ENCODE data around the gene CLEC4M.
"Not testable (repeated sequence)": the region's sequence is repeated elsewhere in the genome, so short reads cannot be mapped to it uniquely, and the experiment has no call there.

CLEC4M gene

DNA sequence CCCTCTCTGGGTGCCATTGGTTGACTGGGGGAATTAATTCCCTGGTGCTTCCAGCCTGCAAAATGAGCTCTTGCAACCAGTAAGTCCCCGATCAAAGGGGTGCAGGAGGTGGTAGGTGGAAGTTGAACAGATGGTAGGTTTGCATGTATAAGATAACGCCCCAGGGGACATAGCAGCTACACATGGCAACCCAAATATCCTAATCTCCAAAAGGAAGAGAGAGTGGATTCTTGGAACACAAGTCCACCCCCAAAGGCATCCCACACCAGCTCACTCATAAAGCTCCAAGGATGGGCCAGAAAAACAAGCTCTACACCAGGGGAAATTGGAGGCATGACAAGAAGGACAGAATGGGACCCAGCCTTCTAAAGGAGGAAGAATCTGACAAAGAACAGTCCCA lies 20.5 kb upstream of the CLEC4M start:
- no peak for DNase-seq (ENCODE audit: low spot score)

GRCh38 chr19:7742991-7743390 lies 20.1 kb upstream of the CLEC4M start:
- DNase-seq (ENCODE audit: low spot score), result no peak

DNA sequence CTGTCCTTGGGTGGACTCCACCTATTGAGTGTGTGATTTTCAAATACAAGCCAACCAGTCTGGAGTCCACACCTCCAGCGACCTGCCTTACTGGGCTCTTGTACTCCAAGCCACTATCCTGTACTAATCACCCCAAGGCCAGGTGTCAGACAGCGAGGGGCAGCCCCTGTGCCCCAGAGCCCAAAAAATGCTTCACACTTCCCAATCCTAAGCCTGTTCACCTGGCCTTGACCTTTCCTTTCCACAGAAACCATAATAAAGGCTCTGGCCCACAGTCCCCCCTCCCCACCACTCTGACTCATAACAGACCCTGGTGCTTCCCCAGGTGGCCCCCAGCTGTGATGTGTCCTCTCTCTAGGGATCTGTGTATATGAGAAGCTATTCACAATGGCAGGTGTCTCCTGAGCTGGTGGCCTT lies 19.6 kb upstream of the CLEC4M start:
- no peak for DNase-seq (ENCODE audit: low spot score)

- DNase-seq (ENCODE audit: low spot score), result no peak
These were observed 18.8 kb upstream of the CLEC4M start for GRCh38 chr19:7744199-7744786.

GRCh38 chr19:7744871-7745650 lies 18.0 kb upstream of the CLEC4M start:
- DNase-seq (ENCODE audit: low spot score), result no peak

DNA sequence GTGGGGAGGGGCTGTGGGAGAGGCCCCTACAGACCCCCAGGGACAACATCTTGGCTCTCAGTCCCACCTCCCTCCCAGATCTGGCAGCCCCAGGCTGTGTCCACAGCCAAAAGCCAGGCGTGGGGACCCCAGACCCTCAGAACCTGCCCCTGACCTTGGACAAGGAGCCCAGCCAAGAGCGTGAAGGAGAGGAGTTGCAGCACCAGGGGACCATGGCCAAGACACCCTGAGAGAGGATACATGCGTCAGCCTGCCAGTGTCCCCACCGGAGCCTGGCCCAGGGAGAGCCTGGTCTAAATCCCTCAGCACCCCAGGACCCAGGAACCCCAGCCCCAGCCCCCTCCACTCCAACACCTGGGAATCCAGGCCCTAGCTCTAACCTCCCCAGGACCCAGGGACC lies 16.7 kb upstream of the CLEC4M start:
- not testable (repeated sequence) for DNase-seq (ENCODE audit: low spot score)

- no peak for DNase-seq (ENCODE audit: low spot score)
These were observed 15.8 kb upstream of the CLEC4M start, which contains the start of gene CD209 for GRCh38 chr19:7746903-7747884. CD209 (minus strand) TSS chr19:7747534; CDS start chr19:7747511, 23 bp downstream.

- no peak for DNase-seq (ENCODE audit: low spot score)
These were observed 14.9 kb upstream of the CLEC4M start for GRCh38 chr19:7748171-7748570.

DNA sequence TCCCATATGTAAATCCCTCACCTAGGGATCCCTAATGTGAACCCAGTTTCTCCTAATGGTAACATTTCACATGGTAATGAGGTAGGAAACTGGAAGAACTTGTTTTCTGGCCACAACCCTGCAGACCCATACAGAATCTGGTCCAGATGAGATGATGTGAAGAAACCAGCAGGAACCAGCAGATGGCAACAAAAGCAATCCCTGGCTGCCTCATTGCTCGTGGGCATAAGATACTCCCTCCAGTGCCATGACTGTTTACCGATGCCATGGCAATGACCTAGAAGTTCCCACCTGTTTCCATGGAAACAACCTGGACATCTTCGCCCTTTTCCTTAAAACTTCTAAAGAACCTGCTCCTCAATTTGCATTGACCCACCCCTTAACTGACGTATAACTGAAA lies 14.3 kb upstream of the CLEC4M start:
- no peak for DNase-seq (ENCODE audit: low spot score)

- DNase-seq (ENCODE audit: low spot score), result no peak
These were observed 11.8 kb upstream of the CLEC4M start for GRCh38 chr19:7751157-7751783.

DNA sequence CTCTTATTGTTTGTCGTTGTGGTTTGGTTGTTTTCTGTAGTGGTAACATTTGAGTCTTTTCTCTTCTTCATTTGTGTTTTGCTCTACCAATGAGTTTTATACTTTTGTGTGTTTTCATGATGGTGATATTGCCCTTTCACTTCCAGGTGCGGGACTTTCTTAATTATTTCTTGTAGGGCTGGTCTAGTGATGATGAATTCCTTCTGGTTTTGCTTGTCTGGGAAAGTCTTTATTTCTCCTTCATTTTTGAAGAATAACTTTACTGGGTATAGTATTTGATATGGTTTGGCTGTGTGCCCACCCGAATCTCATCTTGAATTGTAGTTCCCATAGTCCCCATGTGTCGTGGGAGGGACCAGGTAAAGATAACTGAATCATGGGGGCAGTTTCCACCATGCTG lies 6.8 kb upstream of the CLEC4M start:
- DNase-seq (ENCODE audit: low spot score), result no peak

DNA sequence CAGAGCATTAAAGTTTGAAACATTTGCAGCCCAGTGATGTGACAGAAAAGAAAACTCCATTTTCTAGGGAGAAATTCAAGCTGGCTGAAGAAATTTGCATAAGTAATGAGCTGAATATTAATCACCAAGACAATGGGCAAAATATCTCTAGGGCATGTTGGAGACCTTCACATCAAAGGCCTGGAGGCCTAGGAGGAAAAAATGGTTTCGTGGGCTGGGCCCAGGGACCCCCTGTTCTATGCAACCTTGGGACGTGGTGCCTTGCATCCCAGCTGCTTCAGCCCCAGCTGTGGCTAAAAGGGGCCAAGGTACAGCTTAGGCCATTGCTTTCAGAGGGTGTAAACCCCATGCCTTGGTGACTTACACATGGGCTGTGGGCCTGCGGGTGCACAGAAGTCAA lies 5.7 kb upstream of the CLEC4M start:
- no peak for DNase-seq (ENCODE audit: low spot score)

DNA sequence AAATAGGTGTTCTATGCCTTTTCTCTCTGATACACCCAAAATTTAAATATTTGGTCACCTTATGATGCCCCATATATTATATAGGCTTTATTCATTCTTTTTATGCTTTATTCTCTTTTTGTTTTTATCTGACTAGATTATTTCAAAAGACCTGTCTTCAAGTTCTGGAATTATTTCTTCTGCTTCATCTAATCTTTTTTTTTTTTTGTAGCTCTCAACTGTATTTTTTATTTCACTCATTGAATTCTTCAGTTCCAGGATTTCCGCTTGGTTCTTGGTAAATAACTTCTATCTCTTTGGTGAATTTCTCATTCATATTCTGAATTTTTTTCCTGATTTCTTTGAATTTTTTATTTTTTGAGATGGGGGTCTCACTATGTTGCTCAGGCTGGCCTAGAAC lies 3.9 kb upstream of the CLEC4M start:
- no peak for DNase-seq (ENCODE audit: low spot score)

- DNase-seq (ENCODE audit: low spot score), result no peak
These were observed 653 bp downstream of the CLEC4M start for GRCh38 chr19:7763696-7764095.

GRCh38 chr19:7764157-7764556 lies 1.1 kb downstream of the CLEC4M start:
- DNase-seq (ENCODE audit: low spot score), result not testable (repeated sequence)

DNA sequence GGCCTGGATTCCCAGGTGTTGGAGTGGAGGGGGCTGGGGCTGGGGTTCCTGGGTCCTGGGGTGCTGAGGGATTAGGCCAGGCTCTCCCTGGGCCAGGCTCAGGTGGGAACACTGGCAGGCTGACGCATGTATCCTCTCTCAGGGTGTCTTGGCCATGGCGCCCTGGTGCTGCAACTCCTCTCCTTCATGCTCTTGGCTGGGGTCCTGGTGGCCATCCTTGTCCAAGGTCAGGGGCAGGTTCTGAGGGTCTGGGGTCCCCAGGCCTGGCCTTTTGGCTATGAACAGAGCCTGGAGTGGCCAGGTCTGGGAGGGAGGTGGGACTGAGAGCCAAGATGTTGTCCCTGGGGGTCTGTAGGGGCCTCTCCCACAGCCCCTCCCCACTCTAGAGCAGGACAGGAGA lies 2.0 kb downstream of the CLEC4M start:
- DNase-seq (ENCODE audit: low spot score), result not testable (repeated sequence)

DNA sequence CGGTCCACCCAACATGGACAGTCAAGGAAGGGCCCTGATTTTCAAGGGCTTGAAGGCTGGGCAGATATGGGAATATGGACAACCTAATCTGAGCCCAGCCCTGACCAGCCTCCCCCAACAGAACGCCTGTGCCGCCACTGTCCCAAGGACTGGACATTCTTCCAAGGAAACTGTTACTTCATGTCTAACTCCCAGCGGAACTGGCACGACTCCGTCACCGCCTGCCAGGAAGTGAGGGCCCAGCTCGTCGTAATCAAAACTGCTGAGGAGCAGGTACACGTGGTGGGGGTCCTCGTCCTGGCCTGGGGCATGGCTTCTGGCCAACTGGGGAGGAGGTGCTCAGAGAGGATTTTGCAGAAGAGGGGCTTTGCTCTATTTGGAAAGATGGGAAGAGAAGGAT lies 3.5 kb downstream of the CLEC4M start:
- no peak for DNase-seq (ENCODE audit: low spot score)

DNA sequence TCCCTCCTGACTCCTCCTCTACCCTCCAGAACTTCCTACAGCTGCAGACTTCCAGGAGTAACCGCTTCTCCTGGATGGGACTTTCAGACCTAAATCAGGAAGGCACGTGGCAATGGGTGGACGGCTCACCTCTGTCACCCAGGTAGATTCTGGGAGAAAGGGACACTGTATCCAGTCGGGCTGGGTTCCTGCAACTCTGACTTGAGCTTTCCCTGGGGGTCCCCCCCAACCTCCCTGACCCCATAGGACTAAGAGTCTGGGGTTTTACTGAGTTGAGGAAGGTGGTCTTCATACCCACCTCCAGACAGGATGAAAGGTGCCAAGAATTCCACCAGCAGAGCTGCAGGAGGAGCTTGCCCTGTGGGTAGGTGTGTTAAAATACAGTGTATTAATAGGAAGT lies 4.4 kb downstream of the CLEC4M start:
- no peak for DNase-seq (ENCODE audit: low spot score)

DNA sequence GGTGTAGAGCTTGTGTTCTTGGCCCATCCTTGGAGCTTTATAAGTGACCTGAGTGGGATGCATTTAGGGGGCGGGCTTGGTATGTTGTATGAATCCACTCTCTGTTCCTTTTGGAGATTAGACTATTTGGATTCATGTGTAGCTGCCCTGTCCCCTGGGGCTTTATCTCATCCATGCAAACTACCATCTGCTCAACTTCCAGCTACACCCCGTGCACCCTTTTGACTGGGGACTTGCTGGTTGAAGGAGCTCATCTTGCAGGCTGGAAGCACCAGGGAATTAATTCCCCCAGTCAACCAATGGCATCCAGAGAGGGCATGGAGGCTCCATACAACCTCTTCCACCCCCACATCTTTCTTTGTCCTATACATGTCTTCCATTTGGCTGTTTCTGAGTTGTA lies 6.1 kb downstream of the CLEC4M start:
- DNase-seq (ENCODE audit: low spot score), result no peak

DNA sequence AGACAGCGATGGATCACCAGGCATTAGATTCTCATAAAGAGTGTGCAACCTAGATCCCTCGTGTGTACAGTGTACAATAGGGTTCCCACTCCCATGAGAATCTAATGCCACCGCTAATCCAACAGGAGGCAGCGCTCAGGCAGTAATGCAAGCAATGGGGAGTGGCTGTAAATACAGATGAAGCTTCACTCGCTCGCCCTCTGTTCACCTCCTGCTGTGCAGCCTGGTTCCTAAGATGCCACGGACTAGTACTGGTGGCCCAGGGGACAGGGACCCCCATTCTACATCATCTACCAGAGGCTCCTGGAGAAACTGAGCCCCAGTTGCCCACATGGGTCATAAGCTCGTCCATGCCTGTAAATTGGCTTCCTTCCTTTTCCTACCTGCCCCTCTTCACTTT lies 8.0 kb downstream of the CLEC4M start:
- DNase-seq (ENCODE audit: low spot score), result no peak

GRCh38 chr19:7772752-7773291 lies 9.8 kb downstream of the CLEC4M start:
- DNase-seq (ENCODE audit: low spot score), result no peak

- no peak for DNase-seq (ENCODE audit: low spot score)
These were observed 10.8 kb downstream of the CLEC4M start for GRCh38 chr19:7773841-7774240.
